ENCODE results near the gene MITF.

Gene MITF

DNA sequence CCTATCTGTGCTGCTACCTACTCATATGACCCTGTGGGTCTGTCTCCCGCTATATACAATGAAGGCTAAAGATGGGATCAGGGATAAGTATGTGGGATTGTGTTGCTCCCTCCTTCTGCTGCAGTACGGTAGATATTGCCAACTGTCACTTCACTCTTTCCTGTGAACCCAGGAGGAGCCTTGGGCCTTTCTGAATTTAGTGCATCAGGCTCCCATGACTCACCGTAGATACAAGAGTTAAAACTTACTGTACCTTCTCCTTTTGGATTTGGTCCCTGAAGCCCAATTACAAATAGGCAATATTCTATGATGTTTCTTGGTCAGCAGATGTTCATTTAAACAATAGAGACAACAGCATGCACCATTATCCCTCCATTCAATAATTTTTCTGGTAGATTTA, 27.4 kb downstream of the MITF start:
- DNase-seq (ENCODE audit: low read depth) = no peak
- TF ChIP-seq, protein P1, sequence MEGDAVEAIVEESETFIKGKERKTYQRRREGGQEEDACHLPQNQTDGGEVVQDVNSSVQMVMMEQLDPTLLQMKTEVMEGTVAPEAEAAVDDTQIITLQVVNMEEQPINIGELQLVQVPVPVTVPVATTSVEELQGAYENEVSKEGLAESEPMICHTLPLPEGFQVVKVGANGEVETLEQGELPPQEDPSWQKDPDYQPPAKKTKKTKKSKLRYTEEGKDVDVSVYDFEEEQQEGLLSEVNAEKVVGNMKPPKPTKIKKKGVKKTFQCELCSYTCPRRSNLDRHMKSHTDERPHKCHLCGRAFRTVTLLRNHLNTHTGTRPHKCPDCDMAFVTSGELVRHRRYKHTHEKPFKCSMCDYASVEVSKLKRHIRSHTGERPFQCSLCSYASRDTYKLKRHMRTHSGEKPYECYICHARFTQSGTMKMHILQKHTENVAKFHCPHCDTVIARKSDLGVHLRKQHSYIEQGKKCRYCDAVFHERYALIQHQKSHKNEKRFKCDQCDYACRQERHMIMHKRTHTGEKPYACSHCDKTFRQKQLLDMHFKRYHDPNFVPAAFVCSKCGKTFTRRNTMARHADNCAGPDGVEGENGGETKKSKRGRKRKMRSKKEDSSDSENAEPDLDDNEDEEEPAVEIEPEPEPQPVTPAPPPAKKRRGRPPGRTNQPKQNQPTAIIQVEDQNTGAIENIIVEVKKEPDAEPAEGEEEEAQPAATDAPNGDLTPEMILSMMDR (conservative IDR thresholded peaks at IDR 0.05; ENCODE audit: low read depth, low read length) = no peak
- no peak overlapping the region for H3K4me3 ChIP-seq (ENCODE audit: low read depth, low read length)

DNA sequence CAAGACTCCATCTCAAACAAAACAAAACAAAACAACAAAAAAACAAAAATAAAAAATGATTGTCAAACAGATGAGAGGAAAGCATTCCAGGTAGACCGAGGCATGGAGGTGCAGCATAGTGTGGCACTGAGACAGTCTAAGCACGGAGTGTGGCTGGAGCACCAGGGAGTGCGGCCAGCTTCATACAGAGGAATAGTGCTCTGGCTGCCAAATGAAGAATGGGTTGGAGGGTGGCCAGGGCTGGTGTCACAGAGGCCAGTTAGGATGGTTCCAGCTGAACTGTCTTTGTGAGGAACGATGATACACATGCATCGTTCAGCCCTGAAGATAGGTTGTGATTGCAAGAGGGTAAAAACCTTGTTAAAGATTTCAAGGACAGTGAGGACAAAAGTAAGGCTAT, 28.3 kb downstream of the MITF start:
- H3K4me3 ChIP-seq (ENCODE audit: low read depth, low read length) = no peak overlapping the region

DNA sequence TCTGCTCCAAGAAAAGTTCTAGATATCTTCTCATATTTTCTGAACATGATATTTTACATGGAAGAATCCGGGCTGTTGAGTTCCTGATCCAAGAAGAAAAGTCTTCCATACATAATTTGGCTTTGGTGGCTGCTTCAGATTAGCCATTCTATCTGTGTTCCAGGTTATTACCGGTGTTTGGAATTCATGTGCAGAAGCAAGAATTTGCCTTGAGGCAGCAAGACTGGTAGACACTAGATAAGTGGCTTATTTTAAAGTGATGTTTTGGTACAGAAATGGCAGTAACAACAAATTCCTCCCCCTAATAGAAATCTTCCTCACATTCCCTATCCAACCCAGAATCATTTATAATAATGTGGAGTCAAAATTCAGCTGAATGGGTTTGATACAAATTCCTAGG, 29.2 kb downstream of the MITF start:
- TF ChIP-seq, protein P1 (conservative IDR thresholded peaks at IDR 0.05; ENCODE audit: low read depth, low read length) = no peak
- H3K4me3 ChIP-seq (ENCODE audit: low read depth, low read length) = no peak overlapping the region
- DNase-seq (ENCODE audit: low read depth) = no peak

More for the DNA sequence above, 28.3 kb downstream of the MITF start:
- no peak for DNase-seq (ENCODE audit: low read depth)
- TF ChIP-seq, protein P1 (conservative IDR thresholded peaks at IDR 0.05; ENCODE audit: low read depth, low read length) = no peak

DNA sequence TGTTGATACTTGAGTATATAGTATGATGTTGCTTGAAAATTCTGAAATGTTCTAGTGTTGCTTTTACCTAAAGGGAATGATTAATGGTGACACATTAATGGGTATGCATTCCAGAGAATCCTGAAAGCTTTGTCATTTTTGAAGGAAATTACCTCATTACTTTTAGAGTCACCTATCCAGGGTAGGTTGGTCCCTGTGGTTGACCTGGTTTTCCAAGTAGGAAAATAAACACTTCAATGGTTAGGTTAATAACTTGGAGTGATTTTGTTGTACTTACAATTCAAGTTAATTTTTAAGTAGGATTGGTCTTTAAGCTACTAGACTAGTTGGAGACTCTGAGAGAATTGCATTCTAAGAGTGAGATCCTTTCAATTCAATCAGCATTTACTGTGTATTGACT, 31.0 kb downstream of the MITF start:
- TF ChIP-seq, protein P1 (conservative IDR thresholded peaks at IDR 0.05; ENCODE audit: low read depth, low read length) = no peak
- no peak overlapping the region for H3K4me3 ChIP-seq (ENCODE audit: low read depth, low read length)
- peak; percentile 55 for DNase-seq (ENCODE audit: low read depth)

DNA sequence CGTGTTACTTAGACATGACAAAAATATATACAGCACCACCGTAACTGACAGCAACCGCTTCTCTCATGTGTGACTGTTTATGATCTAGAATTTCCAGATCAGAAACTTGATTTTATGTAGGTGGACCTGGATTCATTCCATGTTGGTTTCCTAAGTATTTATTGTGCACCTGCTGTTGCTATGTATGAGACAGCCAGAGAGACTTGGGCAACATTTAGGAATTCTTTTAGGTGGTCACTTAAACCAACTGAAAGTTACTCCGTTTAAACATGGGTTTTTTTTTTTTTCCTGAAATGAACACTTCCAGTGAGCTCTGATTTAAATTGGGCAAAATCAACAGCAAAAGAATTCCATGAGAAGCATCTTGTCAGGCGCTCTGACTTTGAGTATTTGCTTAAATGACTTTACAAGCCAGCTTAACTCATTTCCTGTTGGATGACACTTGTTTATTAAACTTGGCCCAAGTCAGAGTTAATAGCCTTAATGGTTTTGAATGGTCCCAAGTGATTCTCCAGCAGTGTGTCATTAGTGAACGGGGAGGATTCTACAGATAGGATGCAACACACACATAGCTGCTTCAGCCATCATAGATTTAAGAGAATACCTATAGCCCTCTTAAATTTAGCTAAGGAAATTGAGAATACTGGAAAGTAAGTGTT, 31.8 kb downstream of the MITF start:
- DNase-seq (ENCODE audit: low read depth) = peak; percentile 13
- TF ChIP-seq, protein P1 (conservative IDR thresholded peaks at IDR 0.05; ENCODE audit: low read depth, low read length) = no peak
- H3K4me3 ChIP-seq (ENCODE audit: low read depth, low read length) = no peak overlapping the region

DNA sequence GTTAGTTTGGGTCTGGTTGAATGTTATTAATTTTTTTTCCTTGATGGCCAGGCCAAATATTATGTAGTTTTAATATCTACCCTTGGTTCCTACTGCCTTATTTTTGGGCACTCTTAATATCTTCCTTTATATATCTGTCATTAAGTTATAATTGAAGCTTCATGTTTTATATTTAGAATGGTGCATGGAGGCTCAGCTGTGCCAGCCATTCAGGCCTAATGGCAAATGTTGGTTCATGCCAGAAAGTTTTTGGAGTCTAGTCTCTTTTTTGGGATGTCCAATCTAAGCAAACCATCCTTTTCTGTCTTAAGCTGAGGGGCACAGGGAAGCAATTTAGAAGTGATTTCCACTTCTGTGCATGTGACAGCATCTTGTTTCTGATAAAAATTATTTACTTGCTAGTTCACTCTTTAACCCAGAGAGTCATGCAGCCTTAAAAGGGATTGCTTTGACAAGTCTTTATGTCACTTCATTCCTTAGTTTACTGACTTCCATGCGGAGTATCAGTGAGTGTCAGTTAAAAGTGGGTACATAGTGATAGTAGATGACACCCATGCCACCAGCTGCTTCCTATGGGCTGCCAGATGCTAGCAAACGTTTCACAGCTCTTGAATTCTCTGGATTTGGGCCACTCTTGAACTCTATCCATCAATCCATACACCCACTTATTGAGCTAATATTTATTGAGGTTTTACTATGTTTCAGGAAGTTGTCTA, 33.0 kb downstream of the MITF start:
- H3K4me3 ChIP-seq (ENCODE audit: low read depth, low read length) = no peak overlapping the region
- TF ChIP-seq, protein P1 (conservative IDR thresholded peaks at IDR 0.05; ENCODE audit: low read depth, low read length) = no peak

DNA sequence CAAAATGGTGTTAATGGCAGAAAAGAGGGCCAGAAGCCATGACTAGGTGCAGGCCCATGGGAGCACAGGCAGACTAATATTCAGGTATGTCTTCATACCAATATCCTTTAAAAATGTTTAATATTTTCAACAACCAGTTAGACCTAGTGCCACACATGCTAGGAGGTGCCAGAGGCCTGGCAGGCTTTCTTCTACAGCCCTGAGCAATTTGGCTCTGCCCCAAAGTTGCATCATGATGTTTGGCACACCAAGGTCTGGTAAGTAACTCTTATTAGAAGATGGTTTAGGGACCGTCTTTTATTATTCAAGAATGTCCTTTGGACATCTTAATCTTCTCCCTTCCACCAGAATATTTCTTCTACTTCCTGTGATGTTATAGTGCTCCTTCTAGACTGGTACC, 34.8 kb downstream of the MITF start:
- no peak for DNase-seq (ENCODE audit: low read depth)
- H3K4me3 ChIP-seq (ENCODE audit: low read depth, low read length) = no peak overlapping the region
- TF ChIP-seq, protein P1 (conservative IDR thresholded peaks at IDR 0.05; ENCODE audit: low read depth, low read length) = no peak

More for the DNA sequence above, 33.0 kb downstream of the MITF start:
- no peak for DNase-seq (ENCODE audit: low read depth)
